ENCODE results near the gene PLVAP. TPM values are rescaled to one million over a fixed set of nuclear protein-coding genes. Genes with fewer than 3 reads are reported as not detected.

PLVAP gene
- total RNA-seq, 1 experiment from 2014 or later = not detected

DNA sequence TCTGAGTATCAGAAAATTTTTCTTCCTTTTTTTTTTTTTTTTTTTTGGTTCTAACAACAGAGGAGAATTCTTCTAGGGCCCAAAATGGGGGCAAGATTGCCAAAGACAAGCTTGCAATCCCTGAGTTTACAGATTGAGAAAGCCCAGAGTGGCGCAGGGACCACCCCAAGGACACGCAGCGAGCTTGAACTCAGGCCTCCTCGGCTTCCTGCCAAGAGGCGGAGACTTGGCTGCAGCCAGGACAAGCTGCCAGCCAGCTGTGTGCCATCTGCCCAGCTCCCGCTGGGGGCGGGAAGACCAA is 72.0 kb downstream of the PLVAP start:
- DNase-seq (ENCODE audit: low spot score) (no peak), ATAC-seq (no peak)
- ChIA-PET CTCF (interaction anchor here (0.5 to 3.1 kb wide), 24 partner anchors 9 to 272 kb away, joined by 3 to 60 read pairs (median 5); partner anchors contain the start of genes ANKLE1, BABAM1 and USE1), POLR2A (interaction anchor here (0.5 to 1.3 kb wide), 8 partner anchors 9 to 100 kb away, joined by 3 to 17 read pairs (median 6); partner anchors contain the start of gene BST2)
- TF ChIP-seq MYBL2 (CRISPR knock-in tag; IDR thresholded peaks at IDR 0.05) (peak; percentile 20; the same call in 1 of the 2 replicates), GTF2I (CRISPR knock-in tag; conservative IDR thresholded peaks at IDR 0.05) (no peak), SP1 (CRISPR knock-in tag; conservative IDR thresholded peaks at IDR 0.05) (no peak), ZNF423 (CRISPR knock-in tag; IDR thresholded peaks at IDR 0.05) (peak; percentile 86; the same call in 1 of the 2 replicates), OVOL2 (CRISPR knock-in tag; IDR thresholded peaks at IDR 0.05; ENCODE audit: borderline replicate concordance) (no peak), ZNF416 (CRISPR knock-in tag; IDR thresholded peaks at IDR 0.05) (0 out of 2 replicates have a peak, but pooled peaks have one; percentile 87)
- TF ChIP-seq, protein P1, sequence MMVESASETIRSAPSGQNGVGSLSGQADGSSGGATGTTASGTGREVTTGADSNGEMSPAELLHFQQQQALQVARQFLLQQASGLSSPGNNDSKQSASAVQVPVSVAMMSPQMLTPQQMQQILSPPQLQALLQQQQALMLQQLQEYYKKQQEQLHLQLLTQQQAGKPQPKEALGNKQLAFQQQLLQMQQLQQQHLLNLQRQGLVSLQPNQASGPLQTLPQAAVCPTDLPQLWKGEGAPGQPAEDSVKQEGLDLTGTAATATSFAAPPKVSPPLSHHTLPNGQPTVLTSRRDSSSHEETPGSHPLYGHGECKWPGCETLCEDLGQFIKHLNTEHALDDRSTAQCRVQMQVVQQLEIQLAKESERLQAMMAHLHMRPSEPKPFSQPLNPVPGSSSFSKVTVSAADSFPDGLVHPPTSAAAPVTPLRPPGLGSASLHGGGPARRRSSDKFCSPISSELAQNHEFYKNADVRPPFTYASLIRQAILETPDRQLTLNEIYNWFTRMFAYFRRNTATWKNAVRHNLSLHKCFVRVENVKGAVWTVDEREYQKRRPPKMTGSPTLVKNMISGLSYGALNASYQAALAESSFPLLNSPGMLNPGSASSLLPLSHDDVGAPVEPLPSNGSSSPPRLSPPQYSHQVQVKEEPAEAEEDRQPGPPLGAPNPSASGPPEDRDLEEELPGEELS (CRISPR knock-in tag; IDR thresholded peaks at IDR 0.05) = peak; percentile 66
- peak overlapping the region; percentile 89 for H3K4me3 Mint-ChIP-seq
- H3K9me3 Mint-ChIP-seq = no peaks in the 10 kb centered on the region
- H3K27me3 Mint-ChIP-seq (ENCODE audit: low read depth) = no peaks in the 10 kb centered on the region
- peaks cover 4% of the 10 kb centered on the region for H3K36me3 Mint-ChIP-seq
- H3K27ac Mint-ChIP-seq = peak overlapping the region; percentile 81; the same call in 1 of the 2 replicates
- peaks cover 41% of the 10 kb centered on the region for H3K4me1 Mint-ChIP-seq

DNA sequence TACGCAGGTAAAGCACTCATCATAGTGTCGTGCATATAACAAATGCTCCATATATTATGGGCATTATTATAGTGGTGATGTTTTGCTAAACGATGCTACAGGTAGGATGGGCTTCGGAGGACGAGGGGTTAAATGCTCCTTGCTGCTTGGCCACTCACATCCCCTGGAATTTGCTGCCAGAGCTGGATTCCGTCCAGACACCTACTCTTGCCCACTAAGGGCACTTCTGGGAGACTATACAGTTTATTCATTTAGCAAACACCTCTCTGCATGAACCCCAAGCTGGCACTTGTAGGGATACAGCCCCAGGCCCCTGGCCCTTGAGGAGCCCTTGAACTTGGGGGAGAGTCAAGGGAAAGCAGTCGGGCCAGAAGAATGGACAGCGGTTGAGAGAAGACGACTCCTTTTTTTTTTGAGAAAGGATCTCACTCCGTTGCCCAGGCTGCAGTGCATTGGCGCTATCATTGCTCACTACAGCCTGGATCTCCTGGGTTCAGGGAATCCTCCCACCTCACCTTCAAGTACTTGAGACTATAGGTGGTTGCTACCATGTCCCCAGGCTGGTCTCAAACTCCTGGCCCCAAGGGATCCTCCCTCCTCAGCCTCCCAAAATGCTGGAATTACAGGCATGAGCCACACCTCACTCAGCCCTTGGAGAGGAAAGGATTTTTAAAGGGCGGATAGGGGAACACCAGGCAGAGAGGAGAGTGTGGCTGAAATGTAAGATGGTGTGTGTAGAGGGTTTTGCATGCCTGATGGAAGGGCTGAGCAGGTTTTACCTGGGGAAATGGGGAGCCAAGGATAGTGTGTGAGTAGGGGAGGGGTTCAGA is 72.5 kb downstream of the PLVAP start:
- H3K36me3 Mint-ChIP-seq = peaks cover 5% of the 10 kb centered on the region
- CTCF ChIA-PET = interaction anchor here (0.5 to 3.1 kb wide), 27 partner anchors 8 to 272 kb away, joined by 3 to 60 read pairs (median 5); partner anchors contain the start of genes ANKLE1, BABAM1 and USE1
- H3K4me1 Mint-ChIP-seq = peaks cover 39% of the 10 kb centered on the region
- no peaks in the 10 kb centered on the region for H3K27me3 Mint-ChIP-seq (ENCODE audit: low read depth)
- POLR2A ChIA-PET = interaction anchor here (0.5 to 1.3 kb wide), 8 partner anchors 8 to 100 kb away, joined by 3 to 17 read pairs (median 6); partner anchors contain the start of gene BST2
- ATAC-seq (no peak), DNase-seq (ENCODE audit: low spot score) (no peak)
- TF ChIP-seq FOXJ3 (CRISPR knock-in tag; IDR thresholded peaks at IDR 0.05; ENCODE audit: borderline replicate concordance) (no peak), NR1H2 (CRISPR knock-in tag; IDR thresholded peaks at IDR 0.05) (no peak), ZNF121 (CRISPR knock-in tag; IDR thresholded peaks at IDR 0.05) (peak; percentile 89; the same call in 1 of the 2 replicates)
- H3K4me3 Mint-ChIP-seq = peak overlapping the region; percentile 89
- H3K27ac Mint-ChIP-seq = peak overlapping the region; percentile 81
- H3K9me3 Mint-ChIP-seq = no peaks in the 10 kb centered on the region

DNA sequence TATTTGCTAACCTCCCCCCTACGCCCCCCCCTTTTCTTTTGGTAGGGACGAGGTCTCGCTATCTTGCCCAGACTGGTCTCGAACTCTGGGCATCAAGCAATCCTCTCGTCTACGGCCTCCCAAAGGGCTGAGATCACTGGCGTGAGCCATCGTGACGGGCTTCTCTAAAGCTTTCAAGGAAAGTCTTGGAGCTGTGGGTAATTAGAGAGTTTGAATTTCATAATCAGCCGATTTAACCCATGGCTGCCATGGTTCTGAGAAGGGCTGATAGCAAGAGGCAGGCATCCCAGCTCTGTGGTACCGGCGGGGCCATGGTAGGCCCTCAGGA is 73.2 kb downstream of the PLVAP start:
- Mint-ChIP-seq H3K9me3 (no peaks in the 10 kb centered on the region), H3K27me3 (ENCODE audit: low read depth) (no peaks in the 10 kb centered on the region), H3K4me3 (peak overlapping the region; percentile 68), H3K4me1 (peaks cover 37% of the 10 kb centered on the region), H3K36me3 (peaks cover 6% of the 10 kb centered on the region), H3K27ac (peak overlapping the region; percentile 57; the same call in 1 of the 2 replicates)
- ChIA-PET CTCF (interaction anchor here (0.7 to 2.1 kb wide), 7 partner anchors 11 to 178 kb away, joined by 3 to 8 read pairs (median 4); no protein-coding TSS in a partner anchor), POLR2A (no interaction called here)
- TF ChIP-seq JAZF1 (CRISPR knock-in tag; IDR thresholded peaks at IDR 0.05) = no peak
- TF ChIP-seq, protein P2, sequence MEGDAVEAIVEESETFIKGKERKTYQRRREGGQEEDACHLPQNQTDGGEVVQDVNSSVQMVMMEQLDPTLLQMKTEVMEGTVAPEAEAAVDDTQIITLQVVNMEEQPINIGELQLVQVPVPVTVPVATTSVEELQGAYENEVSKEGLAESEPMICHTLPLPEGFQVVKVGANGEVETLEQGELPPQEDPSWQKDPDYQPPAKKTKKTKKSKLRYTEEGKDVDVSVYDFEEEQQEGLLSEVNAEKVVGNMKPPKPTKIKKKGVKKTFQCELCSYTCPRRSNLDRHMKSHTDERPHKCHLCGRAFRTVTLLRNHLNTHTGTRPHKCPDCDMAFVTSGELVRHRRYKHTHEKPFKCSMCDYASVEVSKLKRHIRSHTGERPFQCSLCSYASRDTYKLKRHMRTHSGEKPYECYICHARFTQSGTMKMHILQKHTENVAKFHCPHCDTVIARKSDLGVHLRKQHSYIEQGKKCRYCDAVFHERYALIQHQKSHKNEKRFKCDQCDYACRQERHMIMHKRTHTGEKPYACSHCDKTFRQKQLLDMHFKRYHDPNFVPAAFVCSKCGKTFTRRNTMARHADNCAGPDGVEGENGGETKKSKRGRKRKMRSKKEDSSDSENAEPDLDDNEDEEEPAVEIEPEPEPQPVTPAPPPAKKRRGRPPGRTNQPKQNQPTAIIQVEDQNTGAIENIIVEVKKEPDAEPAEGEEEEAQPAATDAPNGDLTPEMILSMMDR (IDR thresholded peaks at IDR 0.05) = 0 out of 2 replicates have a peak, but pooled peaks have one; percentile 2
- TF ChIP-seq GRHL2 (CRISPR knock-in tag; IDR thresholded peaks at IDR 0.05; ENCODE audit: insufficient replicate concordance, severe bottlenecking) = no peak
- TF ChIP-seq, protein P3, sequence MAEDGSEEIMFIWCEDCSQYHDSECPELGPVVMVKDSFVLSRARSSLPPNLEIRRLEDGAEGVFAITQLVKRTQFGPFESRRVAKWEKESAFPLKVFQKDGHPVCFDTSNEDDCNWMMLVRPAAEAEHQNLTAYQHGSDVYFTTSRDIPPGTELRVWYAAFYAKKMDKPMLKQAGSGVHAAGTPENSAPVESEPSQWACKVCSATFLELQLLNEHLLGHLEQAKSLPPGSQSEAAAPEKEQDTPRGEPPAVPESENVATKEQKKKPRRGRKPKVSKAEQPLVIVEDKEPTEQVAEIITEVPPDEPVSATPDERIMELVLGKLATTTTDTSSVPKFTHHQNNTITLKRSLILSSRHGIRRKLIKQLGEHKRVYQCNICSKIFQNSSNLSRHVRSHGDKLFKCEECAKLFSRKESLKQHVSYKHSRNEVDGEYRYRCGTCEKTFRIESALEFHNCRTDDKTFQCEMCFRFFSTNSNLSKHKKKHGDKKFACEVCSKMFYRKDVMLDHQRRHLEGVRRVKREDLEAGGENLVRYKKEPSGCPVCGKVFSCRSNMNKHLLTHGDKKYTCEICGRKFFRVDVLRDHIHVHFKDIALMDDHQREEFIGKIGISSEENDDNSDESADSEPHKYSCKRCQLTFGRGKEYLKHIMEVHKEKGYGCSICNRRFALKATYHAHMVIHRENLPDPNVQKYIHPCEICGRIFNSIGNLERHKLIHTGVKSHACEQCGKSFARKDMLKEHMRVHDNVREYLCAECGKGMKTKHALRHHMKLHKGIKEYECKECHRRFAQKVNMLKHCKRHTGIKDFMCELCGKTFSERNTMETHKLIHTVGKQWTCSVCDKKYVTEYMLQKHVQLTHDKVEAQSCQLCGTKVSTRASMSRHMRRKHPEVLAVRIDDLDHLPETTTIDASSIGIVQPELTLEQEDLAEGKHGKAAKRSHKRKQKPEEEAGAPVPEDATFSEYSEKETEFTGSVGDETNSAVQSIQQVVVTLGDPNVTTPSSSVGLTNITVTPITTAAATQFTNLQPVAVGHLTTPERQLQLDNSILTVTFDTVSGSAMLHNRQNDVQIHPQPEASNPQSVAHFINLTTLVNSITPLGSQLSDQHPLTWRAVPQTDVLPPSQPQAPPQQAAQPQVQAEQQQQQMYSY (CRISPR knock-in tag; IDR thresholded peaks at IDR 0.05) = no peak
- TF ChIP-seq ZNF671 (CRISPR knock-in tag; IDR thresholded peaks at IDR 0.05) = no peak
- TF ChIP-seq OVOL2 (CRISPR knock-in tag; IDR thresholded peaks at IDR 0.05; ENCODE audit: borderline replicate concordance) = no peak
- TF ChIP-seq NR3C1 (CRISPR knock-in tag; conservative IDR thresholded peaks at IDR 0.05; ENCODE audit: low read depth) = no peak
- TF ChIP-seq, protein P4, sequence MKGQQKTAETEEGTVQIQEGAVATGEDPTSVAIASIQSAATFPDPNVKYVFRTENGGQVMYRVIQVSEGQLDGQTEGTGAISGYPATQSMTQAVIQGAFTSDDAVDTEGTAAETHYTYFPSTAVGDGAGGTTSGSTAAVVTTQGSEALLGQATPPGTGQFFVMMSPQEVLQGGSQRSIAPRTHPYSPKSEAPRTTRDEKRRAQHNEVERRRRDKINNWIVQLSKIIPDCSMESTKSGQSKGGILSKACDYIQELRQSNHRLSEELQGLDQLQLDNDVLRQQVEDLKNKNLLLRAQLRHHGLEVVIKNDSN (CRISPR knock-in tag; IDR thresholded peaks at IDR 0.05) = no peak
- TF ChIP-seq PRRX2 (CRISPR knock-in tag; IDR thresholded peaks at IDR 0.05) = no peak
- ATAC-seq (no peak), DNase-seq (ENCODE audit: low spot score) (no peak)
